HepG2 (cell line): ENCODE data around the gene MTA3. TPM values are rescaled to one million over a fixed set of nuclear protein-coding genes. Genes with fewer than 3 reads are reported as not detected.
"Not testable (repeated sequence)": the region's sequence is repeated elsewhere in the genome, so short reads cannot be mapped to it uniquely, and the experiment has no call there.

Experiments used
- ATAC-seq: fragments of 200-7000 bp; cut with Tn5 transposase; 3 replicates; pipeline ENCODE4 v1.9.1; 2020; ENCODE audit warnings: mild to moderate bottlenecking, moderate library complexity
- BruUV-seq: library from RNA; stranded (reverse); fragments of 400-500 nt; replicated peaks from 2 replicates; lab custom pipeline; 2021; lab: Mats Ljungman, UMichigan
- CTCF ChIA-PET: fragments of 300-600 bp; formaldehyde crosslinking; extraction: SDS; loops from one replicate; lab custom pipeline; 2021; ENCODE audit warnings: low total read pairs, inconsistent platforms, low intra/inter-chr PET ratio; lab: Yijun Ruan, JAX
- POLR2A ChIA-PET: fragments of 350-600 bp; sonication (Branson Sonifier 250); formaldehyde crosslinking; loops from one replicate; lab custom pipeline; 2020; ENCODE audit warnings: antibody characterized with exemption, inconsistent platforms; lab: Yijun Ruan, JAX
- DNase-seq: peaks from one replicate; pipeline ENCODE4 v3.0.0-alpha.2; 2015; ENCODE audit warnings: low spot score
- FAIRE-seq: peaks from 3 replicates; lab custom pipeline; 2011; peaks lifted over from hg19 to GRCh38; lab: Jason Lieb, UNC
- H2AFZ ChIP-seq: one replicate; pipeline ENCODE4 v1.6.1; 2011; ENCODE audit warnings: low read length, inconsistent platforms
- H3K27ac ChIP-seq: fragments of 300-600 bp; 3 replicates; pipeline ENCODE4 v1.8.0; 2011; ENCODE audit warnings: mixed run types, mild to moderate bottlenecking, mixed read lengths, low read length, inconsistent platforms; ENCODE audit not compliant: insufficient read depth; ENCODE audit errors: extremely low read length
- H3K27me3 ChIP-seq, 2 experiments: fragments of 200-600 bp in 1 of 2; 2 replicates in 1 of 2; 3 replicates in 1 of 2; pipeline versions ENCODE4 v1.6.0 to v1.8.0; 2011; ENCODE audit warnings: low read length in 2 of 2, mild to moderate bottlenecking in 2 of 2, moderate library complexity in 2 of 2, inconsistent platforms in 1 of 2; ENCODE audit not compliant: insufficient read depth in 2 of 2, control insufficient read depth in 1 of 2
- H3K36me3 ChIP-seq, 2 experiments: fragments of 200-600 bp in 1 of 2; replicated peaks in 1 of 2; 2 replicates in 1 of 2; 3 replicates in 1 of 2; pipeline versions ENCODE4 v1.5.1 to v1.8.0; 2011; ENCODE audit warnings: low read length in 2 of 2, inconsistent platforms in 1 of 2; ENCODE audit not compliant: insufficient read depth in 2 of 2, control insufficient read depth in 1 of 2
- H3K4me1 ChIP-seq: 2 replicates; pipeline ENCODE4 v1.5.1; 2012; ENCODE audit warnings: low read length, inconsistent platforms; ENCODE audit not compliant: insufficient read depth
- H3K4me2 ChIP-seq: 2 replicates; pipeline ENCODE4 v1.6.0; 2011; ENCODE audit warnings: low read depth, low read length, inconsistent platforms
- H3K4me3 ChIP-seq, 3 experiments: fragments of 200-600 bp in 1 of 3; sonication (generic), shearing (Covaris generic) in 1 of 3; replicated peaks in 1 of 3; 2 replicates each; pipeline ENCODE4 v1.5.1; 2011 to 2016; ENCODE audit warnings: low read length in 3 of 3, inconsistent platforms in 2 of 3, low read depth in 2 of 3, mild to moderate bottlenecking in 2 of 3, control low read depth in 1 of 3, mixed read lengths in 1 of 3; ENCODE audit not compliant: insufficient read depth in 1 of 3
- H3K79me2 ChIP-seq: one replicate; pipeline ENCODE4 v1.6.1; 2011; ENCODE audit warnings: low read length, inconsistent platforms; ENCODE audit not compliant: insufficient read depth
- H3K9ac ChIP-seq: 2 replicates; pipeline ENCODE4 v1.6.0; 2011; ENCODE audit warnings: mild to moderate bottlenecking, low read depth, low read length, inconsistent platforms; ENCODE audit not compliant: insufficient read depth
- H3K9me3 ChIP-seq: 2 replicates; pipeline ENCODE4 v1.5.1; 2012; ENCODE audit warnings: mild to moderate bottlenecking, low read length
- H4K20me1 ChIP-seq: 2 replicates; pipeline ENCODE4 v1.6.0; 2011; ENCODE audit warnings: inconsistent platforms, mild to moderate bottlenecking, low read length, moderate library complexity; ENCODE audit not compliant: insufficient read depth
- ZNF292 ChIP-seq: sonication (generic); formaldehyde crosslinking; IDR thresholded peaks from 2 replicates; pipeline ENCODE4 v1.8.1; 2022; ENCODE audit warnings: mild to moderate bottlenecking, low read depth, missing genetic modification reagents, borderline replicate concordance
- ZNF713 ChIP-seq: sonication (generic); formaldehyde crosslinking; IDR thresholded peaks from 2 replicates; pipeline ENCODE4 v1.4.0; 2020; ENCODE audit warnings: mild to moderate bottlenecking, missing genetic modification reagents
- WGBS: methylation state at CpG from one replicate; pipeline ENCODE4 v1.1.6; 2017; ENCODE audit warnings: low lambda C conversion rate; 5-methylcytosine and 5-hydroxymethylcytosine counted together
- in situ Hi-C: cut with HindIII; loops from 2 replicates; pipeline ENCODE4 v1.10.0; 2017; ENCODE audit warnings: low pct_unique_long_range_greater_than_20kb; ENCODE audit not compliant: extremely low pct_ligation_motif_present
- intact Hi-C: fragments of 100-400 bp; cut with micrococcal nuclease; formaldehyde crosslinking; loops from one replicate; pipeline ENCODE4 v1.10.0; 2022; ENCODE audit not compliant: unreplicated experiment
- polyA plus RNA-seq, 8 experiments: library from polyadenylated mRNA; depleted of rRNA in 3 of 8; stranded (reverse) in 7 of 8; unstranded in 1 of 8; fragments of >200 nt; fragmentation: Illumina TruSeq in 4 of 8; extraction: Trizol in 4 of 8; gene quantifications; 2 replicates each; pipeline versions ENCODE4 v1.2.1 to v1.2.3, GENCODE V29; 2011 to 2016; ENCODE audit warnings: low read depth in 4 of 8, missing spikeins in 1 of 8, mixed read lengths in 1 of 8; ENCODE audit not compliant: insufficient read depth in 1 of 8
- total RNA-seq, 5 experiments: library from RNA; depleted of rRNA; stranded (reverse); fragments of >200 nt; fragmentation: Illumina TruSeq; extraction: Trizol; gene quantifications; 2 replicates each; pipeline ENCODE4 v1.2.3, GENCODE V29; 2016; ENCODE audit warnings: low read depth in 1 of 5

Gene MTA3
- total and polyA plus RNA-seq, 2 of the 13 experiments (the other 11 are each of a cell fraction or from before 2014, with no cell fraction given): 48.8 to 77.8 TPM

DNA sequence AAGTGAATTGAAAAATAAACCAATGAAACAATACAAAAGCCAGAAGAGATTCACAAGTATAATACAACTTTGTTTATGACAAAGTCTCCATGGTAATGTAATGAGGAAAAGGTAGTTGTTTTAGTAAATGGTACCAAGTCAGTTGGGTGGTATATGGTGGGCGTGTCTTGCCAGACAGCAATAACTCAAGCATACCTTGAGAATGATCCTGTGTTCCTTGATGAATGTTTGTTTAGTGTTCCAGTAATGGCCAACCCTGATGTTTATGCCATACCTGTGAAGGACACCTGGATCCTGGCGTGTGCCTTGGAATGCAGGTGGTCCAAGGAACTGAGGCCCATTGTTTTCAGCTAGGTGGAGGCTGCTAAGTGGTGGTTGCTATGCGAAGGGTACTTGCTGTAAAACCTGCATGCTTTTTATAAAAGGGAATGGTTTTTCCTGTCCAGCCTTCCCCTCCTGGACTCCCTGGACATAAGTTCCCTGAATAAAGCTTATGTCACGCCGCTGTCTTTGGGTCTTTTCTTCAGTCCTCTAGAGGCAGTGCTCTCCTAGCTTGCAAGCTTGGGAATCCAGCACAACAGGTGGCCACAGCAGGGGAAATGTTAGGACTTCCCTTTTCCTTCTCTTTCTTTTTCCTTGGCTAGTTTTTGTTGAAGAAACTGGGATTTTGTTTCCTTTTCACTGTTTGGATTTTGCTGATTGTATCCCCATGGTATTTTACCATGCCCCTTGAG is 54.7 kb downstream of the MTA3 start:
- Histone ChIP-seq H2AFZ (no peak overlapping the region), H3K4me1 (no peaks in the 10 kb centered on the region), H3K27ac (no peak overlapping the region), H3K79me2 (peaks cover under 1% of the 10 kb centered on the region), H3K9me3 (no peaks in the 10 kb centered on the region), H3K9ac (no peak overlapping the region), H3K36me3 (peaks cover 5 to 17% of the 10 kb centered on the region in 2 experiments), H3K4me2 (no peak overlapping the region), H3K4me3 (no peak overlapping the region), H3K27me3 (no peaks in the 10 kb centered on the region), H4K20me1 (no peaks in the 10 kb centered on the region)
- ChIA-PET POLR2A (no interaction called here), CTCF (no interaction called here)
- BruUV-seq: no TSS peak
- intact Hi-C loops (loop anchor here (1.0 kb wide), 1 partner anchor 7 kb away; no protein-coding TSS in a partner anchor), in situ Hi-C loops (no loop called here)
- no peak for TF ChIP-seq ZNF292 (CRISPR knock-in tag)
- ATAC-seq (peak; percentile 65), DNase-seq (no peak), FAIRE-seq (no peak)
- WGBS: 94% methylated on average over 5 of the region's 5 CpGs

DNA sequence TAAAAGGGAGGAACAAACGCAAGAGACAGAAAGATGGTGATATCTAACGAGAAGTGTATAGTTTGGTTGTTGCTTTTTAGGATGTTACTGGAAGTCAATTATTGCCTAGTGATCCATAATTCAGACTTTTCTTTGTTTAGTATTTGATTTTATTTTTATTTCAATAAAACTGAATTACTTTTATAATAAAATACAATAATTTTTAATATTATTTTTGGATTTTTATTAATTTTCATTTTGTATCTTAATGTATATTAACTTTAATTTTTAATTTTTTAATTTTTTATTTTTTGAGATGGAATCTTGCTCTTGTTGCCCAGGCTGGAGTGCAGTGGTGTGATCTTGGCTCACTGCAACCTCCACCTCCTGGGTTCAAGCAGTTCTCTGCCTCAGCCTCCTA is 55.6 kb downstream of the MTA3 start:
- CTCF ChIA-PET: no interaction called here

DNA sequence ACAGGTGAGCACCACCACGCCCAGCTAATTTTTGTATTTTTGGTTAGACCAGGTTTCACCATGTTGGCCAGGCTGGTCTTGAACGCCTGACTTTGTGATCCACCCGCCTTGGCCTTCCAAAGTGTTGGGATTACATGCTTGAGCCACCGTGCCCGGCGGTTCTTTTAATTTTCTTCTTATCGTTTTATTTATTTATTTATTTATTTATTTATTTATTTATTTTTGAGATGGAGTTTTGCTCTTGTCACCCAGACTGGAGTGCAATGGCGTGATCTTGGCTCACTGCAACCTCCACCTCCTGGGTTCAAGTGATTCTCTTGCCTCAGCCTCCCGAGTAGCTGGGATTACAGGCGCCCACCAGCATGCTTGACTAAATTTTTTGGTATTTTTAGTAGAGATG is 59.6 kb downstream of the MTA3 start:
- H3K27ac ChIP-seq, POLR2A ChIA-PET, H4K20me1 ChIP-seq, BruUV-seq, H3K79me2 ChIP-seq, H3K36me3 ChIP-seq, CTCF ChIA-PET, H3K27me3 ChIP-seq, H3K9ac ChIP-seq, H2AFZ ChIP-seq, H3K4me2 ChIP-seq, ATAC-seq, intact Hi-C loops, in situ Hi-C loops, H3K9me3 ChIP-seq, H3K4me1 ChIP-seq, FAIRE-seq, DNase-seq, H3K4me3 ChIP-seq: not testable (repeated sequence)
- 97% methylated on average over 10 of the region's 10 CpGs for WGBS

More for the DNA sequence above, 55.6 kb downstream of the MTA3 start:
- no peaks in the 10 kb centered on the region for H3K79me2 ChIP-seq
- H3K9ac ChIP-seq: no peak overlapping the region
- in situ Hi-C loops: no loop called here
- peaks cover 5 to 8% of the 10 kb centered on the region in 2 experiments for H3K36me3 ChIP-seq
- H3K4me1 ChIP-seq: no peaks in the 10 kb centered on the region
- DNase-seq: no peak
- no peak overlapping the region for H3K4me3 ChIP-seq
- POLR2A ChIA-PET: no interaction called here
- H3K27ac ChIP-seq: no peak overlapping the region
- TF ChIP-seq ZNF713 (CRISPR knock-in tag): no peak
- TF ChIP-seq, all 625 proteins: peak for 0
- FAIRE-seq: no peak
- intact Hi-C loops: no loop called here
- 99% methylated on average over 2 of the region's 2 CpGs for WGBS
- H3K9me3 ChIP-seq: no peaks in the 10 kb centered on the region
- H3K4me2 ChIP-seq: no peak overlapping the region
- BruUV-seq: no TSS peak
- H3K27me3 ChIP-seq: no peaks in the 10 kb centered on the region
- H4K20me1 ChIP-seq: no peaks in the 10 kb centered on the region
- ATAC-seq: no peak
- H2AFZ ChIP-seq: no peak overlapping the region
